Measurements from ENCODE around the gene TMPRSS11E.
"Not testable (repeated sequence)": the region's sequence is repeated elsewhere in the genome, so short reads cannot be mapped to it uniquely, and the experiment has no call there.

DNA sequence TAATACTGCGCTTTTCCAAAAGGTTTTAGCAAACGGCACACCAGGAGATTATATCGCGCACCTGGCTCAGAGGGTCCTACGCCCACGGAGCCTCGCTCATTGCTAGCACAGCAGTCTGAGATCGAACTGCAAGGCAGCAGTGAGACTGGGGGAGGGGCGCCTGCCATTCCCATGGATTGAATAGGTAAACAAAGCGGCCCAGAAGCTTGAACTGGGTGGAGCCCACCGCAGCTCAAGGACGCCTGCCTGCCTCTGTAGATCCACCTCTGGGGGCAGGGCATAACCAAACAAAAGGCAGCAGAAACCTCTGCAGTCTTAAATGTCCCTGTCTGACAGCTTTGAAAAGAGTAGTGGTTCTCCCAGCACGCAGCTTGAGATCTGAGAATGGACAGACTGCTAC lies 95.5 kb downstream of the TMPRSS11E start:
- TF ChIP-seq, protein P1, sequence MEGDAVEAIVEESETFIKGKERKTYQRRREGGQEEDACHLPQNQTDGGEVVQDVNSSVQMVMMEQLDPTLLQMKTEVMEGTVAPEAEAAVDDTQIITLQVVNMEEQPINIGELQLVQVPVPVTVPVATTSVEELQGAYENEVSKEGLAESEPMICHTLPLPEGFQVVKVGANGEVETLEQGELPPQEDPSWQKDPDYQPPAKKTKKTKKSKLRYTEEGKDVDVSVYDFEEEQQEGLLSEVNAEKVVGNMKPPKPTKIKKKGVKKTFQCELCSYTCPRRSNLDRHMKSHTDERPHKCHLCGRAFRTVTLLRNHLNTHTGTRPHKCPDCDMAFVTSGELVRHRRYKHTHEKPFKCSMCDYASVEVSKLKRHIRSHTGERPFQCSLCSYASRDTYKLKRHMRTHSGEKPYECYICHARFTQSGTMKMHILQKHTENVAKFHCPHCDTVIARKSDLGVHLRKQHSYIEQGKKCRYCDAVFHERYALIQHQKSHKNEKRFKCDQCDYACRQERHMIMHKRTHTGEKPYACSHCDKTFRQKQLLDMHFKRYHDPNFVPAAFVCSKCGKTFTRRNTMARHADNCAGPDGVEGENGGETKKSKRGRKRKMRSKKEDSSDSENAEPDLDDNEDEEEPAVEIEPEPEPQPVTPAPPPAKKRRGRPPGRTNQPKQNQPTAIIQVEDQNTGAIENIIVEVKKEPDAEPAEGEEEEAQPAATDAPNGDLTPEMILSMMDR (IDR thresholded peaks at IDR 0.05): not testable (repeated sequence)
- TF ChIP-seq POLR2A, POLR2AphosphoS5 (IDR thresholded peaks at IDR 0.05): not testable (repeated sequence)
